Ovary (tissue), 3 donors: Measurements from ENCODE around the gene PIK3AP1.

Experiments used
- CTCF ChIP-seq, 3 donors: fragments of 450-650 bp in 2 of 3; fragments of 200-600 bp in 1 of 3; IDR thresholded peaks; one replicate each; pipeline versions ENCODE4 v1.5.1 to v1.8.0; 2016 to 2022; ENCODE audit warnings: antibody characterized with exemption in 3 of 3, mild to moderate bottlenecking in 1 of 3
- EP300 ChIP-seq: sonication (generic); formaldehyde crosslinking; IDR thresholded peaks from one replicate; pipeline ENCODE4 v1.6.1; 2017; ENCODE audit warnings: antibody characterized with exemption
- donor health status: DM: no; HTN: no; CAD: no.

- no peak for TF ChIP-seq CTCF (IDR thresholded peaks at IDR 0.05)
- TF ChIP-seq EP300, result no peak
Observed at GRCh38 chr10:96656839-96657238, 63.5 kb downstream of the PIK3AP1 start.
